Pericardium fibroblast (primary cell): ENCODE results near the gene HDX. TPM values are rescaled to one million over a fixed set of nuclear protein-coding genes. Genes with fewer than 3 reads are reported as not detected.

ENCODE experiments used
- total RNA-seq: library from RNA; depleted of rRNA; stranded (reverse); fragments of >200 nt; gene quantifications from 2 replicates; pipeline ENCODE4 v1.2.3, GENCODE V29; 2015

Gene HDX
- total RNA-seq, result 0.82 and 1.9 TPM in 2 replicates

GRCh38 chrX:84501798-84502628, at the start of gene HDX:
TSS of gene HDX (minus strand) at chrX:84502453. CDS start at chrX:84475397, 27,056 bp downstream.

